Endothelial cell of umbilical vein (primary cell): Measurements from ENCODE around the gene HOXA9. TPM values are rescaled to one million over a fixed set of nuclear protein-coding genes. Genes with fewer than 3 reads are reported as not detected.

Source experiments
- BruUV-seq: library from RNA; stranded (reverse); fragments of 400-500 nt; replicated peaks from 2 replicates; lab custom pipeline; 2021; lab: Mats Ljungman, UMichigan
- CTCF ChIA-PET: fragments of 300-600, 350-600 bp; sonication (Branson Sonifier 250); formaldehyde crosslinking; loops from one replicate; lab custom pipeline; 2021; ENCODE audit warnings: antibody characterized with exemption, inconsistent platforms; lab: Charles Lee
- POLR2A ChIA-PET: fragments of 300-600, 350-600 bp; sonication (Branson Sonifier 250); formaldehyde crosslinking; loops from one replicate; lab custom pipeline; 2021; ENCODE audit warnings: antibody characterized with exemption, inconsistent platforms; lab: Charles Lee
- DNase-seq: peaks from one replicate; pipeline ENCODE4 v3.0.0-alpha.2; 2011; ENCODE audit warnings: low read depth, low spot score
- FAIRE-seq: peaks from 2 replicates; lab custom pipeline; 2011; peaks lifted over from hg19 to GRCh38; lab: Jason Lieb, UNC
- H2AFZ ChIP-seq: 2 replicates; pipeline ENCODE4 v1.6.0; 2012; ENCODE audit warnings: low read depth, low read length, control low read depth, inconsistent platforms
- H3K27ac ChIP-seq: 2 replicates; pipeline ENCODE4 v1.5.1; 2011; ENCODE audit warnings: low read depth, mild to moderate bottlenecking, control low read depth, low read length, moderate library complexity; ENCODE audit not compliant: insufficient read depth
- H3K27me3 ChIP-seq, 2 experiments: 2 replicates each; pipeline versions ENCODE4 v1.6.0 to v1.6.1; 2011; ENCODE audit warnings: low read length in 2 of 2, mixed read lengths in 1 of 2; ENCODE audit not compliant: control insufficient read depth in 2 of 2, insufficient read depth in 2 of 2
- H3K36me3 ChIP-seq, 2 experiments: 2 replicates in 1 of 2; 3 replicates in 1 of 2; pipeline ENCODE4 v1.5.1; 2011; ENCODE audit warnings: low read length in 2 of 2, mild to moderate bottlenecking in 1 of 2, moderate library complexity in 1 of 2; ENCODE audit not compliant: control insufficient read depth in 2 of 2, insufficient read depth in 2 of 2; ENCODE audit errors: extremely low read depth in 1 of 2
- H3K4me1 ChIP-seq: 3 replicates; pipeline ENCODE4 v1.5.1; 2011; ENCODE audit warnings: mild to moderate bottlenecking, low read length; ENCODE audit not compliant: control insufficient read depth, insufficient read depth; ENCODE audit errors: extremely low read depth
- H3K4me2 ChIP-seq: 2 replicates; pipeline ENCODE4 v1.6.1; 2011; ENCODE audit warnings: low read length, control low read depth, mixed read lengths; ENCODE audit not compliant: insufficient read depth
- H3K4me3 ChIP-seq, 3 experiments: fragments of 200-600 bp in 1 of 3; sonication (generic), shearing (Covaris generic) in 1 of 3; replicated peaks in 1 of 3; 2 replicates each; pipeline ENCODE4 v1.5.1; 2011 to 2016; ENCODE audit warnings: control low read depth in 3 of 3, low read length in 3 of 3, mild to moderate bottlenecking in 2 of 3, inconsistent platforms in 1 of 3, low read depth in 1 of 3, moderate library complexity in 1 of 3; ENCODE audit not compliant: insufficient read depth in 1 of 3
- H3K79me2 ChIP-seq: 2 replicates; pipeline ENCODE4 v1.6.0; 2012; ENCODE audit warnings: low read length, inconsistent platforms; ENCODE audit not compliant: control insufficient read depth, insufficient read depth
- H3K9ac ChIP-seq: replicated peaks from 2 replicates; pipeline ENCODE3; 2011; ENCODE audit warnings: low read length, control low read depth; ENCODE audit not compliant: insufficient read depth; ENCODE audit errors: extremely low read depth
- H3K9me1 ChIP-seq: replicated peaks from 3 replicates; pipeline ENCODE4 v1.6.0; 2011; ENCODE audit warnings: mild to moderate bottlenecking, low read length; ENCODE audit not compliant: control insufficient read depth, insufficient read depth; ENCODE audit errors: extremely low read depth
- H3K9me3 ChIP-seq: replicated peaks from 2 replicates; pipeline ENCODE4 v1.5.1; 2012; ENCODE audit warnings: low read length, inconsistent platforms; ENCODE audit not compliant: control insufficient read depth, insufficient read depth
- H4K20me1 ChIP-seq: replicated peaks from 2 replicates; pipeline ENCODE3; 2011; ENCODE audit warnings: mild to moderate bottlenecking, low read length; ENCODE audit not compliant: control insufficient read depth, insufficient read depth; ENCODE audit errors: extremely low read depth
- CTCF ChIP-seq, 2 donors: IDR thresholded peaks; 1 replicate in 1 of 2; 2 replicates in 1 of 2; pipeline ENCODE4 v1.5.1; 2011; ENCODE audit warnings: low read length in 2 of 2, mild to moderate bottlenecking in 2 of 2, moderate library complexity in 2 of 2, control low read depth in 1 of 2, inconsistent platforms in 1 of 2, low read depth in 1 of 2; ENCODE audit not compliant: insufficient read depth in 1 of 2; ENCODE audit errors: extremely low read depth in 1 of 2
- EZH2 ChIP-seq: IDR thresholded peaks from 2 replicates; pipeline ENCODE4 v1.6.1; 2012; ENCODE audit warnings: borderline replicate concordance, low read depth, mild to moderate bottlenecking, moderate library complexity, low read length, inconsistent platforms; ENCODE audit not compliant: severe bottlenecking
- FOS ChIP-seq: IDR thresholded peaks from 2 replicates; pipeline ENCODE4 v1.6.1; 2011; ENCODE audit warnings: mild to moderate bottlenecking, low read length, moderate library complexity, borderline replicate concordance; ENCODE audit not compliant: insufficient read depth
- GATA2 ChIP-seq: IDR thresholded peaks from 2 replicates; pipeline ENCODE4 v1.7.0; 2011; ENCODE audit warnings: low read depth, mild to moderate bottlenecking, moderate library complexity, mixed read lengths, low read length; ENCODE audit not compliant: insufficient read length, insufficient read depth
- JUN ChIP-seq: IDR thresholded peaks from 2 replicates; pipeline ENCODE4 v1.6.1; 2011; ENCODE audit warnings: borderline replicate concordance, low read depth; ENCODE audit not compliant: insufficient read length, insufficient read depth
- MAX ChIP-seq: IDR thresholded peaks from 2 replicates; pipeline ENCODE4 v1.6.1; 2011; ENCODE audit not compliant: insufficient read depth, insufficient read length
- MYC ChIP-seq: IDR thresholded peaks from one replicate; pipeline ENCODE4 v1.6.1; 2011; ENCODE audit warnings: mild to moderate bottlenecking, low read depth, low read length
- POLR2A ChIP-seq: IDR thresholded peaks from 2 replicates; pipeline ENCODE4 v1.6.1; 2012; ENCODE audit warnings: low read depth, mild to moderate bottlenecking, control low read depth, low read length
- POLR2AphosphoS5 ChIP-seq: IDR thresholded peaks from 2 replicates; pipeline ENCODE4 v1.6.1; 2012; ENCODE audit warnings: low read depth, mild to moderate bottlenecking, control low read depth, low read length, moderate library complexity; ENCODE audit not compliant: insufficient read depth
- dilution Hi-C: fragments of 300-500 bp; cut with MboI; formaldehyde crosslinking; loops from one replicate; pipeline ENCODE4 v1.15.0; 2019; ENCODE audit warnings: low sequenced_read_pairs; ENCODE audit not compliant: extremely low pct_ligation_motif_present
- intact Hi-C: fragments of 100-400 bp; cut with micrococcal nuclease; formaldehyde crosslinking; loops from one replicate; pipeline ENCODE4 v1.10.0; 2022
- polyA plus RNA-seq, 4 experiments: library from polyadenylated mRNA; depleted of rRNA in 3 of 4; stranded (reverse) in 3 of 4; unstranded in 1 of 4; fragments of >200 nt; gene quantifications; 2 replicates each; pipeline versions ENCODE4 v1.2.1 to v1.2.3, GENCODE V29; 2011 to 2012; ENCODE audit warnings: missing spikeins in 1 of 4
- total RNA-seq: library from RNA; stranded (reverse); gene quantifications from 2 replicates; pipeline ENCODE4 v1.2.3, GENCODE V29; 2021

Gene HOXA9
- total and polyA plus RNA-seq, 2 donors (not counting 3 experiments of a cell fraction or from before 2014, with no cell fraction given), result 47.2 to 61.6 TPM

DNA sequence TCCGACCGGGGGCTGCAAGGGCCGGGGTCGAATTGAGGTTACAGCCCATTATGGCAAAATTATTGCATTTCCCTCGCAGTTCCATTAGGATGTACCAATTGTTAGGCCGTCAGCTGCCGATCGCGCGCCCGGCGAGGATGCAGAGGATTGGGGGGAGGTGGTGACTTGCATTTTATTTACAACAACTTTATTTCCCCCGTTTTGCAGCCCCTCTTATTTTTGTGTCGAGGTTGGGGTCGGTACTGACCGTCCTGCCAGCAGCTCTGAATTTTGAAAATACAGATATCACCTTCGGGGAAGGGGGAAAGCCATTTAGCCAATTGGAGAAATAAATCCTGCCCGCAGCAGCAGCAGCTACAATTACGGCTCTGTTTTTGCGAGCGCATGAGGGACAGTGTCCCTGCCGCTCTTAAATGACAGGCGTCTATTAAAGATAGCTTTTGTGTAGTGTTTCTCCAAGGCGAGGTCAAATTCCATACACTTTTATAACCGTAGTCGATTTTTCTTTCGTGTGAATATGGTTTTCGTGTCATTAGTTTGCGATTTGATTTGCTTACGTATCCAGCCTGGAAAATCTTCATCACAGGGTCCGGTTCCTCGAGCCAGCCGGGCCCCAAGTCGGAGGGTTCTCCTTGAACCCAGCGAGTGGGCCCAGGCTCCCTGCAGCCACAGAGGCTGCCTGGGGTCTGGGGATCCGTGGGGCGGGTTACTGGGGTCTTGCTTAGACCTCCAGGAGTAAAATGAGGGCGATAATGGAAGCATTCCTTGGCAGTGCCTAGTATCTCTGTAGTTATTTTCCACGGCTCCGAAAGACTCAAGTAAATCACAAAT, 21.2 kb downstream of the HOXA9 start:
- peak overlapping the region; percentile 76 for H3K4me2 ChIP-seq
- H3K9me1 ChIP-seq, result no peaks in the 10 kb centered on the region
- H3K4me1 ChIP-seq, result peaks cover 73% of the 10 kb centered on the region
- peaks cover 97% of the 10 kb centered on the region for H3K79me2 ChIP-seq
- no peak for DNase-seq
- BruUV-seq, result no TSS peak
- intact Hi-C loops (loop anchor here (1.0 to 5.0 kb wide), 7 partner anchors 17 to 1287 kb away; partner anchors contain the start of gene HOXA9), dilution Hi-C loops (no loop called here)
- no peaks in the 10 kb centered on the region for H3K9me3 ChIP-seq
- POLR2A ChIA-PET, result interaction anchor here (0.7 to 1.5 kb wide), 4 partner anchors 14 to 45 kb away, joined by 3 read pairs; partner anchors contain the start of gene HOXA9
- H3K9ac ChIP-seq, result peak overlapping the region; percentile 47
- H3K36me3 ChIP-seq, result peaks cover 0 to 19% of the 10 kb centered on the region in 2 experiments
- FAIRE-seq, result no peak
- no peak overlapping the region for H2AFZ ChIP-seq
- H4K20me1 ChIP-seq, result no peaks in the 10 kb centered on the region
- no peaks in the 10 kb centered on the region for H3K27me3 ChIP-seq
- H3K4me3 ChIP-seq, result peak overlapping the region; percentile 5 to 23 (median 13)
- H3K27ac ChIP-seq, result peak overlapping the region; percentile 64
- CTCF ChIA-PET, result interaction anchor here (0.7 to 7.0 kb wide), 35 partner anchors 8 to 1251 kb away, joined by 3 to 72 read pairs (median 6); partner anchors contain the start of genes HOXA3, HOXA4 and HOXA7
- TF ChIP-seq CTCF (IDR thresholded peaks at IDR 0.05; ENCODE audit: extremely low read depth in 1 of 2, insufficient read depth in 1 of 2, low read depth in 1 of 2, low read length in 2 of 2) (no peak), JUN (no peak), POLR2A (no peak), GATA2 (no peak), POLR2AphosphoS5 (no peak), FOS (no peak), EZH2 (no peak), MAX (no peak), MYC (no peak)
